22Rv1 (cell line): ENCODE measurements around the gene ADAMTS17.

Experiments
- H3K27ac ChIP-seq: fragments of 450-650 bp; 2 replicates; pipeline ENCODE4 v1.5.1; 2017
- CTCF ChIP-seq: fragments of 450-650 bp; IDR thresholded peaks from 2 replicates; pipeline ENCODE4 v1.5.1; 2017; ENCODE audit warnings: mild to moderate bottlenecking
- ZFX ChIP-seq: fragments of 450-650 bp; IDR thresholded peaks from 2 replicates; pipeline ENCODE4 v1.6.1; 2017; ENCODE audit warnings: antibody characterized with exemption, borderline replicate concordance

ADAMTS17 gene

GRCh38 chr15:100018191-100018590 is 323.6 kb downstream of the ADAMTS17 start:
- H3K27ac ChIP-seq: no peak overlapping the region
- no peak for TF ChIP-seq CTCF
- TF ChIP-seq ZFX: no peak

- TF ChIP-seq ZFX (no peak), CTCF (no peak)
Observed at GRCh38 chr15:100017140-100017539, 324.6 kb downstream of the ADAMTS17 start.

GRCh38 chr15:100016632-100017031 is 325.1 kb downstream of the ADAMTS17 start:
- no peak overlapping the region for H3K27ac ChIP-seq
- TF ChIP-seq ZFX: no peak
- no peak for TF ChIP-seq CTCF

More at GRCh38 chr15:100017140-100017539, 324.6 kb downstream of the ADAMTS17 start:
- no peak overlapping the region for H3K27ac ChIP-seq

DNA sequence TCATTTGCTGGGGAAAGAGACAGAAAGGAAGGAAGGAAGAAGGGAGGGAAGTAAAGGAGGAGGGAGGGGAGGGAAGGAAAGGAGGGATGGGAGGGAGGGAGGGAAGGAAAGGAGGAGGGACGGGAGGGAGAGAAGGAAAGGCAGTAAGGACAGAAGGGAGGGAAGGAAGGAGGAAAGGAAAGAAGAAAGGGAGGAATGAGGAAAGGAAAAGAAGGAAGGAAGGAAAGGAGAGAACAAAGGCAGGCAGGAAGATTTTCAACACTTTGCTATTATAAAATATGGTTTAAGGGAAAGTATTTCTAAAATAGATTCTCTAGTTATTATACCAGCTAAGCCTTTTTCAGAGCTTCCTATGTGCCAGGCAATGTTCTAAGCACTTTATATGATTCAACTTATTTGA is 330.5 kb downstream of the ADAMTS17 start:
- no peak overlapping the region for H3K27ac ChIP-seq
- TF ChIP-seq ZFX (no peak), CTCF (no peak)

DNA sequence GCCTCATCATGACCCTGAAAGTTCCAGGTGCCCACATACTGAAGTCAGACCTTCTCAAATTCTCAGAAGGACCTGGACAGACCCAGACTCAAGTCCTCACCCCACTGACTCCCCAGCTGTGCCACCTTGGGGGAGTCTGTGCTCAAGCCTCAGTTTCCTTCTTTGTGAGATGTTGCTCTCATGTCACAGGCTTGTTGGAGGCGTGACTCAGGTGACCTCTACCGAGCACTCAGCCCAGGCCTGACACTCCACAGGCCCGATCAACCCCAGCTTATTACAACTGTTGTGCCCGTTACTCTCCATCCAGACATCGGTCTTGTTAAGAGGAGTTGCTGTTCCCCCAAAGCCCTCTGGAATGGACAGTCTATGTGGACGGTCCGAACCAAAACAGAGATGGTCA is 332.4 kb downstream of the ADAMTS17 start:
- no peak overlapping the region for H3K27ac ChIP-seq
- TF ChIP-seq CTCF: no peak
- TF ChIP-seq ZFX: no peak

- H3K27ac ChIP-seq: no peak overlapping the region
- TF ChIP-seq CTCF (no peak), ZFX (no peak)
Observed at GRCh38 chr15:100008258-100008657, 333.5 kb downstream of the ADAMTS17 start.

DNA sequence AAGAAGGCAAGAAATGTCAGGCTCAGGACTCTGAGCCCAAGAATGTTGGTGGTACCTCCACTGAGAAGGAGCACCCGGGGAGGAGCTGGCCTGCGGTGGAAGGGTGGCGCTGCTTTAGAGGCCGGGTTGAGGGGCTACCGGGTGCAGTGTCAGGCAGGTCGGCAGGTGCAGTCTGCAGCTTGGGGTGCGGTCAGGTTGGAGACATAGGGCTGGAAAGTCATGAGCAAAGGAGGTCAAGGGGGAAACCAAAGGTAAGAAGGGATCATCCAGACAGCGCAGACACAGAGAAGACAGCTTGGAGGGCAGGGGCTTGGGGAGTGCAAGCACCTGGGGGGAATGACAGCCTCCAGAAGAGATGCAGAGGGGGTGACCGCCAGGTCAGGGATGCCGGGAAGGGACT is 334.2 kb downstream of the ADAMTS17 start:
- no peak for TF ChIP-seq CTCF
- H3K27ac ChIP-seq: no peak overlapping the region
